ENCODE results near the gene ERC2. TPM values are rescaled to one million over a fixed set of nuclear protein-coding genes. Genes with fewer than 3 reads are reported as not detected.

The ERC2 gene
- total RNA-seq, 1 donor from 2014 or later: 1.5 TPM

GRCh38 chr3:55728461-55729100 lies 739.7 kb downstream of the ERC2 start:
- Histone ChIP-seq H3K36me3 (no peaks in the 10 kb centered on the region), H3K27ac (no peak overlapping the region), H3K9me3 (no peaks in the 10 kb centered on the region), H3K4me1 (no peaks in the 10 kb centered on the region), H3K4me3 (no peak overlapping the region), H3K27me3 (ENCODE audit: low read depth) (no peaks in the 10 kb centered on the region)
- TF ChIP-seq CTCF (IDR thresholded peaks at IDR 0.05): no peak
- ATAC-seq (no peak), DNase-seq (no peak)
- intact Hi-C loops (cut with DNase I): no loop called here

- DNase-seq (no peak), ATAC-seq (no peak)
- H3K4me1 ChIP-seq: no peaks in the 10 kb centered on the region
- H3K4me3 ChIP-seq: no peak overlapping the region
- H3K9me3 ChIP-seq: no peaks in the 10 kb centered on the region
- no peaks in the 10 kb centered on the region for H3K27me3 ChIP-seq (ENCODE audit: low read depth)
- intact Hi-C loops (cut with DNase I): no loop called here
- H3K27ac ChIP-seq: no peak overlapping the region
- TF ChIP-seq CTCF (IDR thresholded peaks at IDR 0.05): no peak
- H3K36me3 ChIP-seq: no peaks in the 10 kb centered on the region
Measured at GRCh38 chr3:55726501-55726775, 741.8 kb downstream of the ERC2 start.

- Histone ChIP-seq H3K27ac (no peak overlapping the region), H3K36me3 (no peaks in the 10 kb centered on the region), H3K27me3 (ENCODE audit: low read depth) (no peaks in the 10 kb centered on the region), H3K4me3 (no peak overlapping the region), H3K9me3 (no peaks in the 10 kb centered on the region), H3K4me1 (no peaks in the 10 kb centered on the region)
- intact Hi-C loops (cut with DNase I): no loop called here
- ATAC-seq (no peak), DNase-seq (no peak)
- no peak for TF ChIP-seq CTCF (IDR thresholded peaks at IDR 0.05)
Measured at GRCh38 chr3:55725681-55726500, 742.4 kb downstream of the ERC2 start.

- no peaks in the 10 kb centered on the region for H3K36me3 ChIP-seq
- H3K9me3 ChIP-seq: no peaks in the 10 kb centered on the region
- intact Hi-C loops (cut with DNase I): no loop called here
- H3K4me3 ChIP-seq: no peak overlapping the region
- DNase-seq (no peak), ATAC-seq (no peak)
- H3K4me1 ChIP-seq: no peaks in the 10 kb centered on the region
- no peak overlapping the region for H3K27ac ChIP-seq
- no peaks in the 10 kb centered on the region for H3K27me3 ChIP-seq (ENCODE audit: low read depth)
- TF ChIP-seq CTCF (IDR thresholded peaks at IDR 0.05): no peak
Measured at GRCh38 chr3:55724821-55725220, 743.4 kb downstream of the ERC2 start.

- Histone ChIP-seq H3K27me3 (ENCODE audit: low read depth) (no peaks in the 10 kb centered on the region), H3K36me3 (no peaks in the 10 kb centered on the region), H3K9me3 (no peaks in the 10 kb centered on the region), H3K4me1 (no peaks in the 10 kb centered on the region), H3K4me3 (no peak overlapping the region), H3K27ac (no peak overlapping the region)
- TF ChIP-seq CTCF (IDR thresholded peaks at IDR 0.05): no peak
- intact Hi-C loops (cut with DNase I): no loop called here
- ATAC-seq: no peak
- DNase-seq: no peak
Measured at GRCh38 chr3:55724407-55724784, 743.9 kb downstream of the ERC2 start.

Measured in lower lobe of right lung (tissue), 2 donors.